ENCODE data around the gene IGHMBP2. TPM values are rescaled to one million over a fixed set of nuclear protein-coding genes. Genes with fewer than 3 reads are reported as not detected.

The IGHMBP2 gene
- total RNA-seq, 6 experiments from 2014 or later = 5.8 to 21.2 (median 11.5) TPM

DNA sequence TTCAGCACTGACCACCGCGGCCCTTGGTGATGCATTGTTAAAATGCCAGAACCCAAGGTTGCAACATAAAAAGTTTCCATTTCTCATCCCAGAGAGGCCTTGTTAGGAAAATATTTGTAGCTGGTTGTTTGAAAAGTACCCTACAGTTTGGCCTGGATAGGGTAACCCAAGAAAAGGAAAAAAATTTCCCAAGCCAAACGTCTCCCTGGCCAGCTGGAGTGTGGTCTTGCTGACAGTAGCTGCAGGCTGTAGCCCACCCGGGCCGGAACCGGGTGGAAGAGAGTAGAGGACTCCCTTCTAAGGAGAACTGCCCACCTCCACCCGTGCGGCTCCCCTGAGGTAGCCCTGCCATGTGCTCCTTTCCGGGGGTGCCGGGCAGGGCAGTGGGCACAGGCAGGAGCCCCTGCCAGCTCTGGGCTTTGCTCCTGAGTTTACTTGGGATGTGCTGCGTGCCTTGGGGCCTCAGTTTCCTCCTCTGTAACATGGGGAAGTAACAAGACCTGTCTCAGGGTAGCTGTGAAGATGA, 38.5 kb downstream of the IGHMBP2 start:
- Histone ChIP-seq H3K27ac (no peak overlapping the region), H3K27me3 (no peaks in the 10 kb centered on the region), H3K4me3 (no peak overlapping the region), H3K36me3 (peaks cover 0 to 14% (median 2%) of the 10 kb centered on the region in 4 donors), H3K4me1 (no peaks in the 10 kb centered on the region), H3K9me3 (no peaks in the 10 kb centered on the region)
- TF ChIP-seq POLR2A (IDR thresholded peaks at IDR 0.05) = no peak
- TF ChIP-seq, protein P1, sequence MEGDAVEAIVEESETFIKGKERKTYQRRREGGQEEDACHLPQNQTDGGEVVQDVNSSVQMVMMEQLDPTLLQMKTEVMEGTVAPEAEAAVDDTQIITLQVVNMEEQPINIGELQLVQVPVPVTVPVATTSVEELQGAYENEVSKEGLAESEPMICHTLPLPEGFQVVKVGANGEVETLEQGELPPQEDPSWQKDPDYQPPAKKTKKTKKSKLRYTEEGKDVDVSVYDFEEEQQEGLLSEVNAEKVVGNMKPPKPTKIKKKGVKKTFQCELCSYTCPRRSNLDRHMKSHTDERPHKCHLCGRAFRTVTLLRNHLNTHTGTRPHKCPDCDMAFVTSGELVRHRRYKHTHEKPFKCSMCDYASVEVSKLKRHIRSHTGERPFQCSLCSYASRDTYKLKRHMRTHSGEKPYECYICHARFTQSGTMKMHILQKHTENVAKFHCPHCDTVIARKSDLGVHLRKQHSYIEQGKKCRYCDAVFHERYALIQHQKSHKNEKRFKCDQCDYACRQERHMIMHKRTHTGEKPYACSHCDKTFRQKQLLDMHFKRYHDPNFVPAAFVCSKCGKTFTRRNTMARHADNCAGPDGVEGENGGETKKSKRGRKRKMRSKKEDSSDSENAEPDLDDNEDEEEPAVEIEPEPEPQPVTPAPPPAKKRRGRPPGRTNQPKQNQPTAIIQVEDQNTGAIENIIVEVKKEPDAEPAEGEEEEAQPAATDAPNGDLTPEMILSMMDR (IDR thresholded peaks at IDR 0.05) = no peak
- ATAC-seq (peak in 1 of 4 donors; percentile 4), DNase-seq (no peak)
- intact Hi-C loops (cut with DNase I) = no loop called here
- 61% methylated on average over 3 of the region's 11 CpGs for WGBS (ENCODE audit: insufficient coverage, low coverage, low lambda C conversion rate, missing lambda C conversion rate)

DNA sequence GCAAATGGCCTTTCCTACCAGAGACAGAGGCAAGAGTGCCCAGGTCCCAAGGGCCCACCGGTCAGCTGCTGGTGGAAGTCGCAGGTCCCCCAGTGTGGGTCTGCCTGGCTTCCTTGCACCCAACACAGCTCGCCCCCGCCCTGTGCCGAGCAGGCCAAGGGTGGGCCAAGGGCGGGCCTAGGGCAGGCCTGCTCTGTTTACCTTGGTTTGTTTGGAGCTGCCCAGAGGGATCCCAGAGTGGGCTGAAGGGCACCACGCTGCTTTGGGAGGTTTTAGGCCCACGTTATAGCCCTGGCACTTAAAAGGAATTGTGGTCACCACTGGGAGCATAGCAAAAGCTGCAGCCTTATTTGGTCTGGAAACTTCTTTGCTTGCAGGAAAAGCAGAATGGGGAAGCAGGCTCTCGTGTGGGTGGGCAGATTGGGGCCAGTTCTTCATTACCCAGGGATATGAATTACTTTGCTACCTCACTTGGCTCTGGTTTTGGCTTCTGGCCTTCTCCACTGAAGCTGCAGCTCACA, 39.1 kb downstream of the IGHMBP2 start:
- H3K27ac ChIP-seq = no peak overlapping the region

DNA sequence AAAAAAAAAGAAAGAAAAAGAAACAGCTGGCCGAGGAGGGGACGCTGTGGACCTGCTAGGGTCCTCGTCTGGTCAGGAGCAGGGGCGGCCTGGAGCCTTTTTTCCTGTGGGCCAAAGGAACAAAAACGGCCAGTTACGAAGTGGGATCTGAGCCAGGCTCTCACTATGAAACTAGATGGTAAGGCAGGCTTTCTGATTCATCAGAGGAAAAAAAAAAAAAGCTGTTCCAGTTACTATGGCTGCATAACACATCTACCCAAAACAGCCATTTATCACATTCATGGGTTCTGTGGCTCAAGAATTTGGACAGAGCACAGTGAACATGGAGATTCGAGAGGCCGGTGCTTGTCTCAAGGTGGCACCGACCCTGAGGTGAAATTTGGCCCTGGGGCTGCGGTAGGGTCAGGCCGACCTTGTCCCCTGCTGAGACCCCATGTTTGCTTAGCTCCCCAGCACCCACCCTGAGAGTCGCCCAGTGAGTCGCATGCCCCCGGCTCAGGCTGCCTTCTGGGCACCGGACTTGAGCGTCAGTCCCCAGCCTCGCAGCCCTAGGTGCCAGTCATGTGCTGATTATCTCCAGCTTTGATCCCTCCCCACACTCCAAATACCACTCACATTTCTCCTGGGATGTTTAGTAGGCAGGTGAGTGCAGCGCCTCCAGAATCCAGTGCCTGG, 42.9 kb downstream of the IGHMBP2 start:
- H3K27ac ChIP-seq = no peak overlapping the region
- no peak for DNase-seq
- no peak overlapping the region for H3K4me3 ChIP-seq
- H3K9me3 ChIP-seq = no peaks in the 10 kb centered on the region
- no peaks in the 10 kb centered on the region for H3K4me1 ChIP-seq
- 67% methylated on average over 11 of the region's 18 CpGs for WGBS (ENCODE audit: insufficient coverage, low coverage, low lambda C conversion rate, missing lambda C conversion rate)
- H3K36me3 ChIP-seq = no peaks in the 10 kb centered on the region
- no peaks in the 10 kb centered on the region for H3K27me3 ChIP-seq
- TF ChIP-seq, protein P1 (IDR thresholded peaks at IDR 0.05) = no peak
- TF ChIP-seq POLR2A (IDR thresholded peaks at IDR 0.05) = no peak
- ATAC-seq = no peak
- intact Hi-C loops (cut with DNase I) = no loop called here

More for the DNA sequence above, 39.1 kb downstream of the IGHMBP2 start:
- H3K27me3 ChIP-seq = no peaks in the 10 kb centered on the region
- peak in 3 of 4 donors; percentile 14 to 27 (median 25) for ATAC-seq
- 33% methylated on average over 1 of the region's 9 CpGs for WGBS (ENCODE audit: insufficient coverage, low coverage, low lambda C conversion rate, missing lambda C conversion rate)
- no peak overlapping the region for H3K4me3 ChIP-seq
- no peaks in the 10 kb centered on the region for H3K4me1 ChIP-seq
- peaks cover 0 to 9% (median 0%) of the 10 kb centered on the region in 4 donors for H3K36me3 ChIP-seq
- no peak for DNase-seq
- TF ChIP-seq, protein P1 (IDR thresholded peaks at IDR 0.05) = no peak
- TF ChIP-seq POLR2A (IDR thresholded peaks at IDR 0.05) = no peak
- H3K9me3 ChIP-seq = no peaks in the 10 kb centered on the region
- intact Hi-C loops (cut with DNase I) = no loop called here

DNA sequence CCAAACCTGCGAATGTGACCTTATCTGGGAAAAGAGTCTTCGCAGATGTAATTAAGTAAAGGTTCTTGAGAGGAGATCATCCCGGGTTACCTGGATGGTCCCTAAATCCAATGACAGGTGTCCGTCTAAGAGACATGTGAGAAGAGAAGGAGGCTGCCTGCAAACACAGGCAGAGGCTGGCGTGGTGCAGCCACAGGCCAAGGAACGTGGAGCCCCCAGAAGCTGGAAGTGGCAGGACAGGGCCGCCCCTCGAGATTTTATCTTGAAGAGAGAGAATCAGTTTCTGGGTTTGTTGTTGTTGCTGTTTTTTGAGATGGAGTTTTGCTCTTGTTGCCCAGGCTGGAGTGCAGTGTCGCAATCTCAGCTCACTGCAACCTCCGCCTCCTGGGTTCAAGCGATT, 43.5 kb downstream of the IGHMBP2 start:
- Histone ChIP-seq H3K4me1 (no peaks in the 10 kb centered on the region), H3K36me3 (no peaks in the 10 kb centered on the region), H3K9me3 (no peaks in the 10 kb centered on the region), H3K27ac (no peak overlapping the region), H3K27me3 (no peaks in the 10 kb centered on the region), H3K4me3 (no peak overlapping the region)
- ATAC-seq (no peak), DNase-seq (no peak)
- intact Hi-C loops (cut with DNase I) = no loop called here
- TF ChIP-seq, protein P1 (IDR thresholded peaks at IDR 0.05) = no peak
- no peak for TF ChIP-seq POLR2A (IDR thresholded peaks at IDR 0.05)
- 69% methylated on average over 6 of the region's 11 CpGs for WGBS (ENCODE audit: insufficient coverage, low coverage, low lambda C conversion rate, missing lambda C conversion rate)
